ENCODE measurements around the gene IRF2.

The IRF2 gene

DNA sequence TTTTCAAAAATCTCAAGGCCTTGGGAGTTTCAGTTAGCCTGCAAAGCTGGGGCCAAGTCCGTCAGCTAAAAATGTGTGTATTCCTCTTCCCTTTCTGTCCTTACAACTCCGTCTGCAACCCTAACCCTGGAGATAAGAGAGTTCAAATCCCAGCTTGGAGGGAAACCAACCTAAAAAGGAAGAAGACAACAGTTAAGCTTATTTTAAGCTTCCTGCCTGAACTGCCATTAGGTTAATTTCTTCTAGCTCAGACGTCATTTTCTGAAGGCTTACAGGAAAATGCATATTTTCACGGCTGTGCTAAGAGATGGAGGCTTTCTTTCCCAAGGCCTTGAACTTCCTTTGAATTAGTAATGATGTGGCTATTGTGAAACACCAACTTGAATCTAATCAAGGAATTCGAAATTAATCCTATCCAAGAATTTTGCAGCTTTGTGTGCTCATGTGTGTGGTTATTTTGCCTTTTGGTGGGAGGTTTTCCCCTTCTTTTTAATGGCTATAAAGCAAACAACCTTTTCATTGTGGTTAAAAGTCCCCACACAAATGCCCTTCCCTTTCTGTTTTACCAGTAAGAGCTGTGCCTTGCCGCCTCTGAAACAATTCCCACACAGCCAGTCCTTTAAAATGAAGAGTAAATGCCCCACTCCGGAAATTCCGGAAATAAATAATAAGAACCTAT is 103.5 kb downstream of the IRF2 start:
- Histone ChIP-seq H3K36me3 (no peaks in the 10 kb centered on the region), H3K9me3 (no peaks in the 10 kb centered on the region), H3K4me1 (ENCODE audit: control insufficient read depth in 1 of 2, insufficient read depth in 1 of 2, low read depth in 1 of 2, low read length in 1 of 2) (no peaks in the 10 kb centered on the region), H3K27me3 (no peaks in the 10 kb centered on the region), H3K27ac (peak overlapping the region; percentile 17), H3K4me3 (ENCODE audit: low read depth in 1 of 2, low read length in 1 of 2) (no peak overlapping the region)
- TF ChIP-seq, protein P1, sequence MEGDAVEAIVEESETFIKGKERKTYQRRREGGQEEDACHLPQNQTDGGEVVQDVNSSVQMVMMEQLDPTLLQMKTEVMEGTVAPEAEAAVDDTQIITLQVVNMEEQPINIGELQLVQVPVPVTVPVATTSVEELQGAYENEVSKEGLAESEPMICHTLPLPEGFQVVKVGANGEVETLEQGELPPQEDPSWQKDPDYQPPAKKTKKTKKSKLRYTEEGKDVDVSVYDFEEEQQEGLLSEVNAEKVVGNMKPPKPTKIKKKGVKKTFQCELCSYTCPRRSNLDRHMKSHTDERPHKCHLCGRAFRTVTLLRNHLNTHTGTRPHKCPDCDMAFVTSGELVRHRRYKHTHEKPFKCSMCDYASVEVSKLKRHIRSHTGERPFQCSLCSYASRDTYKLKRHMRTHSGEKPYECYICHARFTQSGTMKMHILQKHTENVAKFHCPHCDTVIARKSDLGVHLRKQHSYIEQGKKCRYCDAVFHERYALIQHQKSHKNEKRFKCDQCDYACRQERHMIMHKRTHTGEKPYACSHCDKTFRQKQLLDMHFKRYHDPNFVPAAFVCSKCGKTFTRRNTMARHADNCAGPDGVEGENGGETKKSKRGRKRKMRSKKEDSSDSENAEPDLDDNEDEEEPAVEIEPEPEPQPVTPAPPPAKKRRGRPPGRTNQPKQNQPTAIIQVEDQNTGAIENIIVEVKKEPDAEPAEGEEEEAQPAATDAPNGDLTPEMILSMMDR (IDR thresholded peaks at IDR 0.05), result no peak

DNA sequence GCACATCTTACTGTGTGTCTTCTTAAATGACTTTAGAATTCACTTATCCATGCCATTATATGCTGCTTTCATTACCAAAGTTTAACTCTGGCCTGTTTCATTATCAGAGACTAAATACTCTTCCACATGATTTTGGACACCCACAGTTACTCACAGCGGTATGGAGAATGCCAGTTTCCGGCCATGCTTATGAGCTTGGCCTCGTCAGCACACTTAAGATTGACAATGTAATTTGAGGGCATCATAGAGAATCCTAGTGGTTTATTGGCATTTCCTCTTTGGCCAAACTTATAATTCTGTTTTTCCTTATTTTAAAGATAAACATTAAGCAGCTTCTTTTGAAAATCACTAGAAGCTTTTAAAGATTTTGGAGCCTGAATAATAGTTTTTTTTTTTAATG is 104.5 kb downstream of the IRF2 start:
- H3K4me1 ChIP-seq (ENCODE audit: control insufficient read depth in 1 of 2, insufficient read depth in 1 of 2, low read depth in 1 of 2, low read length in 1 of 2), result peaks cover 3 to 5% of the 10 kb centered on the region in 2 experiments
- no peaks in the 10 kb centered on the region for H3K9me3 ChIP-seq
- H3K4me3 ChIP-seq (ENCODE audit: low read depth in 1 of 2, low read length in 1 of 2), result no peak overlapping the region
- no peak overlapping the region for H3K27ac ChIP-seq
- TF ChIP-seq, protein P1 (IDR thresholded peaks at IDR 0.05), result no peak
- no peaks in the 10 kb centered on the region for H3K36me3 ChIP-seq
- H3K27me3 ChIP-seq, result no peaks in the 10 kb centered on the region

GRCh38 chr4:184368731-184369130 is 105.6 kb downstream of the IRF2 start:
- Histone ChIP-seq H3K36me3 (no peaks in the 10 kb centered on the region), H3K4me1 (ENCODE audit: control insufficient read depth in 1 of 2, insufficient read depth in 1 of 2, low read depth in 1 of 2, low read length in 1 of 2) (peaks cover 14 to 17% of the 10 kb centered on the region in 2 experiments), H3K27me3 (no peaks in the 10 kb centered on the region), H3K9me3 (no peaks in the 10 kb centered on the region), H3K27ac (no peak overlapping the region), H3K4me3 (ENCODE audit: low read depth in 1 of 2, low read length in 1 of 2) (no peak overlapping the region)
- TF ChIP-seq, protein P1 (IDR thresholded peaks at IDR 0.05), result no peak

- H3K27ac ChIP-seq, result no peak overlapping the region
- H3K4me1 ChIP-seq (ENCODE audit: control insufficient read depth in 1 of 2, insufficient read depth in 1 of 2, low read depth in 1 of 2, low read length in 1 of 2), result peaks cover 19 to 21% of the 10 kb centered on the region in 2 experiments
- TF ChIP-seq, protein P1 (IDR thresholded peaks at IDR 0.05), result no peak
- no peaks in the 10 kb centered on the region for H3K27me3 ChIP-seq
- H3K4me3 ChIP-seq (ENCODE audit: low read depth in 1 of 2, low read length in 1 of 2), result no peak overlapping the region
- H3K9me3 ChIP-seq, result no peaks in the 10 kb centered on the region
- H3K36me3 ChIP-seq, result no peaks in the 10 kb centered on the region
Measured at GRCh38 chr4:184368290-184368689, 106.1 kb downstream of the IRF2 start.

DNA sequence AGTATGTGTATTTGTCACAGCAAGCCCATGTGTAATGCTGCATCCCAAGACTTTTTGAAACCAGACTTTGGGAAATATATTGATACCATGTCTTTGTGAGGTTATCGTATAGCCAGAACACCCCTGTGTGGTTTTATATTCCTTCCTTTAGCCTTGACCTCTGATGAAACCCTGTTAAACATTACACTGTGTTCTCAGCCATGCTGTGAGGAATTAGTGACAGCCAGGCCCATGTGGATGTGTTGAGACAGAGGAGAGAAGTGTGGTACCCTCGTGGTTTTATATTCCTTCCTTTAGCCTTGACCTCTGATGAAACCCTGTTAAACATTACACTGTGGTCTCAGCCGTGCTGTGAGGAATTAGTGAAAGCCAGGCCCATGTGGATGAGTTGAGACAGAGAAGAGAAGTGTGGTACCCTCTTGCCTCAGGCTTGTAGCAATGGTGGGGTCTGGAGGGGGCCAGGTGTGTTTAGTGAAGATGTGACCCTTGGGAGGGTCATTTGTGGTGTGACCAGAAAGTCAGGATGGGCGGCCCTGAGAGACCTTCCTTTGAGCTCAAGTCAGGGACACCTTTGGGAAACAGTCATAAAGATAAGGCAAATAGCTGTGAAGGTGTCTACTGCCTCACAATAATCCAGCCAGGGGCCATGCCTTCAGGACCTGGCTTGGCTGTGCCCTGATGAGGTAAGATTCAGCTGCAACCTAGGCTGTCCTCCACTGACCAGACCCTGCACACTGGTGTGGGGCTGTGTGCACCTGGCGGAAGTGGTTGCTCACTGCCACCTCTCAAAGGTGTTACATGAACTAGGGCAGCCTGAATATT is 110.0 kb downstream of the IRF2 start:
- Histone ChIP-seq H3K4me3 (ENCODE audit: low read depth in 1 of 2, low read length in 1 of 2) (no peak overlapping the region), H3K27me3 (no peaks in the 10 kb centered on the region), H3K9me3 (no peaks in the 10 kb centered on the region), H3K36me3 (no peaks in the 10 kb centered on the region), H3K27ac (peak overlapping the region; percentile 80), H3K4me1 (ENCODE audit: control insufficient read depth in 1 of 2, insufficient read depth in 1 of 2, low read depth in 1 of 2, low read length in 1 of 2) (peaks cover 31 to 36% of the 10 kb centered on the region in 2 experiments)
- TF ChIP-seq, protein P1 (IDR thresholded peaks at IDR 0.05), result no peak

Measured in neutrophil (primary cell).